CD14-positive monocyte (primary cell): ENCODE data around the gene LHFPL5. TPM values are rescaled to one million over a fixed set of nuclear protein-coding genes. Genes with fewer than 3 reads are reported as not detected.
A peak's percentile ranks its signal among the peaks of the same experiment; 100 is the strongest.

Source experiments
- DNase-seq, 3 donors: peaks; one replicate each; pipeline ENCODE4 v3.0.0-alpha.2; 2011 to 2022
- H2AFZ ChIP-seq: 2 replicates; pipeline ENCODE4 v1.6.0; 2012; ENCODE audit warnings: mild to moderate bottlenecking, low read depth, low read length, inconsistent platforms; ENCODE audit not compliant: insufficient read depth, poor library complexity, severe bottlenecking
- H3K27ac ChIP-seq, 2 donors: 1 replicate in 1 of 2; 2 replicates in 1 of 2; pipeline ENCODE4 v1.5.1; 2012 to 2013; ENCODE audit warnings: low read length in 2 of 2, control low read depth in 1 of 2, inconsistent platforms in 1 of 2, low read depth in 1 of 2, mild to moderate bottlenecking in 1 of 2
- H3K27me3 ChIP-seq, 2 donors: one replicate each; pipeline versions ENCODE4 v1.6.0 to v1.6.1; 2011 to 2013; ENCODE audit warnings: low read length in 2 of 2; ENCODE audit not compliant: control insufficient read depth in 2 of 2, insufficient read depth in 2 of 2
- H3K36me3 ChIP-seq, 2 donors: replicated peaks in 1 of 2; 1 replicate in 1 of 2; 2 replicates in 1 of 2; pipeline versions ENCODE4 v1.5.1 to v1.6.1; 2012 to 2013; ENCODE audit warnings: low read length in 2 of 2, control low read depth in 1 of 2, inconsistent platforms in 1 of 2, mild to moderate bottlenecking in 1 of 2; ENCODE audit not compliant: insufficient read depth in 2 of 2, control insufficient read depth in 1 of 2
- H3K4me1 ChIP-seq, 2 donors: 1 replicate in 1 of 2; 2 replicates in 1 of 2; pipeline versions ENCODE4 v1.5.1 to v1.6.1; 2012 to 2013; ENCODE audit warnings: low read length in 2 of 2, control low read depth in 1 of 2, inconsistent platforms in 1 of 2, mild to moderate bottlenecking in 1 of 2, moderate library complexity in 1 of 2; ENCODE audit not compliant: insufficient read depth in 2 of 2, control insufficient read depth in 1 of 2
- H3K4me2 ChIP-seq: replicated peaks from 2 replicates; pipeline ENCODE3; 2012; ENCODE audit warnings: low read length, moderate library complexity, mild to moderate bottlenecking; ENCODE audit not compliant: poor library complexity, severe bottlenecking; ENCODE audit errors: extremely low read depth
- H3K4me3 ChIP-seq, 3 experiments: fragments of 200-600 bp in 1 of 3; sonication (generic) in 1 of 3; replicated peaks in 1 of 3; 1 replicate in 2 of 3; 2 replicates in 1 of 3; pipeline ENCODE4 v1.5.1; 2011 to 2013; ENCODE audit warnings: low read length in 3 of 3, mild to moderate bottlenecking in 3 of 3, control low read depth in 2 of 3, low read depth in 2 of 3, inconsistent platforms in 1 of 3, moderate library complexity in 1 of 3
- H3K79me2 ChIP-seq: 2 replicates; pipeline ENCODE4 v1.6.0; 2012; ENCODE audit warnings: mild to moderate bottlenecking, control low read depth, inconsistent platforms, low read length, moderate library complexity; ENCODE audit not compliant: insufficient read depth
- H3K9ac ChIP-seq: 2 replicates; pipeline ENCODE4 v1.6.0; 2017; ENCODE audit warnings: low read length, mild to moderate bottlenecking; ENCODE audit not compliant: insufficient read depth, poor library complexity, severe bottlenecking
- H3K9me3 ChIP-seq, 2 donors: replicated peaks in 1 of 2; 1 replicate in 1 of 2; 2 replicates in 1 of 2; pipeline versions ENCODE4 v1.5.1 to v1.6.1; 2012 to 2013; ENCODE audit warnings: low read length in 2 of 2, control low read depth in 1 of 2; ENCODE audit not compliant: control insufficient read depth in 1 of 2, insufficient read depth in 1 of 2
- H4K20me1 ChIP-seq: 2 replicates; pipeline ENCODE4 v1.6.0; 2012; ENCODE audit warnings: mild to moderate bottlenecking, low read length, control low read depth, moderate library complexity; ENCODE audit not compliant: insufficient read depth
- H3K27ac Mint-ChIP-seq, 7 donors: one replicate each; pipeline ENCODE4 v1.8.0; 2020; ENCODE audit warnings: mild to moderate bottlenecking in 7 of 7, mixed read lengths in 7 of 7, moderate library complexity in 6 of 7, inconsistent platforms in 2 of 7
- H3K27me3 Mint-ChIP-seq, 3 donors: one replicate each; pipeline ENCODE4 v1.8.0; 2021 to 2022; ENCODE audit warnings: low read depth in 3 of 3, mild to moderate bottlenecking in 3 of 3, mixed read lengths in 3 of 3, moderate library complexity in 3 of 3, inconsistent platforms in 1 of 3
- H3K36me3 Mint-ChIP-seq, 2 donors: one replicate each; pipeline ENCODE4 v1.8.0; 2020; ENCODE audit warnings: mixed read lengths in 2 of 2, inconsistent platforms in 1 of 2, mild to moderate bottlenecking in 1 of 2
- H3K4me1 Mint-ChIP-seq: one replicate; pipeline ENCODE4 v1.8.0; 2020; ENCODE audit warnings: mild to moderate bottlenecking, mixed read lengths
- H3K4me3 Mint-ChIP-seq, 2 donors: one replicate each; pipeline ENCODE4 v1.8.0; 2020; ENCODE audit warnings: mild to moderate bottlenecking in 2 of 2, mixed read lengths in 2 of 2, moderate library complexity in 1 of 2
- H3K9me3 Mint-ChIP-seq, 7 donors: one replicate each; pipeline ENCODE4 v1.8.0; 2020 to 2022; ENCODE audit warnings: mixed read lengths in 7 of 7, mild to moderate bottlenecking in 6 of 7, moderate library complexity in 6 of 7, inconsistent platforms in 2 of 7
- WGBS: methylation state at CpG from one replicate; pipeline ENCODE4 v1.1.5; 2013; ENCODE audit warnings: missing lambda C conversion rate; ENCODE audit not compliant: insufficient coverage; 5-methylcytosine and 5-hydroxymethylcytosine counted together
- intact Hi-C, 2 donors: fragments of 100-400 bp; cut with micrococcal nuclease; formaldehyde crosslinking; loops; one replicate each; pipeline versions ENCODE4 v1.15.0 to v1.15.1; 2023
- polyA plus RNA-seq, 3 donors: library from polyadenylated mRNA; depleted of rRNA in 1 of 3; unstranded in 2 of 3; stranded (reverse) in 1 of 3; fragments of 300-500 nt in 2 of 3; fragments of >200 nt in 1 of 3; fragmentation: Illumina TruSeq in 2 of 3; gene quantifications; 1 replicate in 2 of 3; 2 replicates in 1 of 3; pipeline ENCODE4 v1.2.3, GENCODE V29; 2012 to 2021
- TF ChIP-seq, protein P1 (sequence below): fragments of 200-600 bp; IDR thresholded peaks from one replicate; pipeline ENCODE4 v1.8.0; 2022; ENCODE audit warnings: antibody characterized with exemption, mild to moderate bottlenecking

LHFPL5 gene
- polyA plus RNA-seq, 3 donors = not detected

DNA sequence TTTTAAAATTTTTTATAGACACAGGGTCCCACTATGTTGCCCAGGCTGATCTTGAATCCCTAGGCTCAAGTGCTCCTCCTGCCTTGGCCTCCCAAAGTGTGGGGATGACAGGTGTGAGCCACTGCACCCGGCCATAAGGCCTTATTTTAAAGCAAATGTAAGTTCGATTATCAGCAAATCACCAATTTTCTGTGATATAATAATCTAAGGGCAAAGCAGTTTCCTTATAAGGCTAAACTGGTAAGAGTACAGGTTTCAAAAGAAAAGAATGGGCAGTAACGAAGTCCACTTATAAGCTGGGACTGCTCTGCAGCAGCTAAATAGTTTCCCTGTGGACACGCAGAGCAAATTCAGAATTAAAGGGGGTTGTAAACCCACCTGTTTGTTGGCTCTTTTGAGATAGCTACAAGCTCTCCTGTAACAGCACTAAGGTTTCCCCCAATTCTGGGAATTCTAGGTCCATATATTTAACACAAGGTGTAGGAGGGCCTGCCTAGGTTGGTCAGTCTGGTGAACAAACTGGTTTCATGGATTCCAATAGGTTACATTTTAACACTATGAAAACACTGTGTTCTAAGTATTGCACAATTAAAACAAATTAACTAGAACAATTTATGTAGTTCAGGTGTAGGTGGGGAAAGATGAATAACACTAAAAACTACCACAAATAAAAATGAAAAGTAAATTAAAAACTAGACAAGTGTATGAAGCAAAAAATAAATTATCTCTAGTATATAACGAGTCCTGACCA is 26.3 kb downstream of the LHFPL5 start:
- Mint-ChIP-seq H3K4me1 (peaks cover 37% of the 10 kb centered on the region), H3K27ac (no peak overlapping the region), H3K9me3 (peaks cover 0 to 4% (median 2%) of the 10 kb centered on the region in 7 donors), H3K4me3 (no peak overlapping the region), H3K36me3 (peaks cover 5 to 12% of the 10 kb centered on the region in 2 donors), H3K27me3 (peaks cover 0 to 3% (median 2%) of the 10 kb centered on the region in 3 donors)
- H3K9me3 ChIP-seq = no peaks in the 10 kb centered on the region
- H3K4me3 ChIP-seq = no peak overlapping the region
- H2AFZ ChIP-seq = no peak overlapping the region
- H4K20me1 ChIP-seq = no peaks in the 10 kb centered on the region
- peaks cover 37 to 41% of the 10 kb centered on the region in 2 donors for H3K4me1 ChIP-seq
- DNase-seq = no peak
- TF ChIP-seq, protein P1, sequence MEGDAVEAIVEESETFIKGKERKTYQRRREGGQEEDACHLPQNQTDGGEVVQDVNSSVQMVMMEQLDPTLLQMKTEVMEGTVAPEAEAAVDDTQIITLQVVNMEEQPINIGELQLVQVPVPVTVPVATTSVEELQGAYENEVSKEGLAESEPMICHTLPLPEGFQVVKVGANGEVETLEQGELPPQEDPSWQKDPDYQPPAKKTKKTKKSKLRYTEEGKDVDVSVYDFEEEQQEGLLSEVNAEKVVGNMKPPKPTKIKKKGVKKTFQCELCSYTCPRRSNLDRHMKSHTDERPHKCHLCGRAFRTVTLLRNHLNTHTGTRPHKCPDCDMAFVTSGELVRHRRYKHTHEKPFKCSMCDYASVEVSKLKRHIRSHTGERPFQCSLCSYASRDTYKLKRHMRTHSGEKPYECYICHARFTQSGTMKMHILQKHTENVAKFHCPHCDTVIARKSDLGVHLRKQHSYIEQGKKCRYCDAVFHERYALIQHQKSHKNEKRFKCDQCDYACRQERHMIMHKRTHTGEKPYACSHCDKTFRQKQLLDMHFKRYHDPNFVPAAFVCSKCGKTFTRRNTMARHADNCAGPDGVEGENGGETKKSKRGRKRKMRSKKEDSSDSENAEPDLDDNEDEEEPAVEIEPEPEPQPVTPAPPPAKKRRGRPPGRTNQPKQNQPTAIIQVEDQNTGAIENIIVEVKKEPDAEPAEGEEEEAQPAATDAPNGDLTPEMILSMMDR = no peak
- intact Hi-C loops = no loop called here
- H3K27me3 ChIP-seq = no peaks in the 10 kb centered on the region
- H3K4me2 ChIP-seq = no peak overlapping the region
- H3K27ac ChIP-seq = no peak overlapping the region
- no peaks in the 10 kb centered on the region for H3K79me2 ChIP-seq
- no peaks in the 10 kb centered on the region for H3K36me3 ChIP-seq
- 100% methylated on average over 2 of the region's 5 CpGs for WGBS
- no peak overlapping the region for H3K9ac ChIP-seq

DNA sequence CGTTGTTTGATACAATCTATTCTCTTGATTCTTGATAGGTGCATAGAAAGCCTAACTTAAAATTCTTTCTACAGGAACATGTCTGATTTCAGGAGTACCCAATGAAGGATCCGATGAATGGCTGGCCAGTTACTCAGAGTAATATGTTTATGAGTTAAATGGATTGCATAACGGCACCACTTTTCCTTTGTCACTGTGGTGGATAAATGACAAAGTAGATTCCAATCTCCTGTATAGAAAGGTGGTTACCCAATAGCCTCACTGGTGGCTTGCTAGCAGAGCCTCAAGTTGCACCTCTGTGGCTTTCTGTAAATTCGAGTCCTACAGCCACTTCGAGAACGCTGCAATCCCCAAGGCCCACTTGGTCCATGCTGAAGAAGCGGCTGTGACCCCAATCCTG is 28.4 kb downstream of the LHFPL5 start:
- Mint-ChIP-seq H3K36me3 (peaks cover 11 to 25% of the 10 kb centered on the region in 2 donors), H3K9me3 (peaks cover 0 to 4% (median 2%) of the 10 kb centered on the region in 7 donors), H3K27ac (peak overlapping the region; percentile 64 to 84 (median 74)), H3K4me1 (peaks cover 48% of the 10 kb centered on the region), H3K27me3 (peaks cover 0 to 3% (median 2%) of the 10 kb centered on the region in 3 donors), H3K4me3 (no peak overlapping the region)
- Histone ChIP-seq H3K4me3 (no peak overlapping the region), H2AFZ (no peak overlapping the region), H3K79me2 (no peaks in the 10 kb centered on the region), H3K4me2 (peak overlapping the region; percentile 31), H4K20me1 (no peaks in the 10 kb centered on the region), H3K36me3 (peaks cover 0 to 8% of the 10 kb centered on the region in 2 donors), H3K27me3 (no peaks in the 10 kb centered on the region), H3K27ac (peak overlapping the region; percentile 29 to 75), H3K9me3 (no peaks in the 10 kb centered on the region), H3K9ac (no peak overlapping the region), H3K4me1 (peaks cover 49 to 51% of the 10 kb centered on the region in 2 donors)
- TF ChIP-seq, protein P1 = no peak
- 100% methylated on average over 1 of the region's 7 CpGs for WGBS
- intact Hi-C loops = no loop called here
- peak; percentile 55 to 76 (median 75) for DNase-seq
